K562 (cell line): ENCODE results near the gene SHLD1. TPM values are rescaled to one million over a fixed set of nuclear protein-coding genes. Genes with fewer than 3 reads are reported as not detected.
A peak's percentile ranks its signal among the peaks of the same experiment; 100 is the strongest.

Experiments
- FOXA1 ChIP-seq: fragments of 450-650 bp; IDR thresholded peaks from 2 replicates; pipeline ENCODE4 v1.6.1; 2016; ENCODE audit warnings: mild to moderate bottlenecking, borderline replicate concordance
- GTF2F1 ChIP-seq: IDR thresholded peaks from 2 replicates; pipeline ENCODE4 v1.6.1; 2011; ENCODE audit warnings: low read depth, low read length, improper control_type of control experiment
- HMG20A ChIP-seq: fragments of 450-650 bp; formaldehyde crosslinking; conservative IDR thresholded peaks from 2 replicates; pipeline ENCODE4 v1.4.0; 2020; ENCODE audit warnings: mild to moderate bottlenecking, mixed read lengths
- PHB ChIP-seq: fragments of 250-450 bp; sonication (Bioruptor Pico); IDR thresholded peaks from 2 replicates; pipeline ENCODE4 v1.5.0; 2021
- POLR2B ChIP-seq: fragments of 450-650 bp; IDR thresholded peaks from 2 replicates; pipeline ENCODE4 v1.6.1; 2018; ENCODE audit warnings: low read depth; ENCODE audit not compliant: partially characterized antibody
- RBFOX2 ChIP-seq: fragments of 200-400 bp; formaldehyde crosslinking; IDR thresholded peaks from 2 replicates; pipeline ENCODE4 v1.6.1; 2017; ENCODE audit warnings: low read depth, mild to moderate bottlenecking, low read length, moderate library complexity
- SREBF2 ChIP-seq: sonication (generic); formaldehyde crosslinking; IDR thresholded peaks from 2 replicates; pipeline ENCODE4 v1.4.0; 2020; ENCODE audit warnings: mild to moderate bottlenecking, missing genetic modification reagents
- TAF9B ChIP-seq: fragments of 450-650 bp; IDR thresholded peaks from 2 replicates; pipeline ENCODE4 v1.6.1; 2018; ENCODE audit warnings: mild to moderate bottlenecking; ENCODE audit not compliant: partially characterized antibody
- TRIM28 ChIP-seq: fragments of 450-650 bp; IDR thresholded peaks from 2 replicates; pipeline ENCODE4 v1.6.1; 2017
- ZNF274 ChIP-seq: IDR thresholded peaks from 2 replicates; pipeline ENCODE4 v1.6.1; 2011; ENCODE audit warnings: low read depth, mild to moderate bottlenecking, low read length, moderate library complexity, borderline replicate concordance
- ZNF561 ChIP-seq: fragments of 450-650 bp; formaldehyde crosslinking; conservative IDR thresholded peaks from 2 replicates; pipeline ENCODE4 v1.4.0; 2020; ENCODE audit warnings: mild to moderate bottlenecking, moderate library complexity
- ZNF644 ChIP-seq: fragments of 200-800 bp; sonication (Bioruptor generic); IDR thresholded peaks from 2 replicates; pipeline ENCODE4 v1.6.1; 2016; ENCODE audit warnings: low read depth, missing genetic modification characterization, missing compliant biosample characterization
- polyA plus RNA-seq, 8 experiments: library from polyadenylated mRNA; depleted of rRNA in 4 of 8; stranded (reverse) in 5 of 8; unstranded in 3 of 8; fragments of >200 nt; fragmentation: Nextera tagmentation in 2 of 8; fragmentation: Illumina TruSeq in 1 of 8; extraction: Ambion mirVana in 2 of 8; extraction: Trizol in 1 of 8; gene quantifications; 2 replicates each; pipeline versions ENCODE4 v1.2.1 to v1.2.3, GENCODE V29; 2011 to 2014; ENCODE audit warnings: inconsistent platforms in 1 of 8, missing spikeins in 1 of 8
- total RNA-seq, 7 experiments: library from RNA; depleted of rRNA in 6 of 7; stranded (reverse); fragments of >200 nt in 6 of 7; fragmentation: Illumina TruSeq in 2 of 7; extraction: Trizol in 2 of 7; gene quantifications; 2 replicates each; pipeline versions ENCODE4 v1.2.1 to v1.2.3, GENCODE V29; 2011 to 2021; ENCODE audit warnings: low replicate concordance in 1 of 7
- TF ChIP-seq, protein P1 (sequence below): fragments of 450-650 bp; IDR thresholded peaks from 2 replicates; pipeline ENCODE4 v1.6.1; 2016; ENCODE audit warnings: mild to moderate bottlenecking, moderate library complexity
- TF ChIP-seq, protein P2 (sequence below): fragments of 450-650 bp; formaldehyde crosslinking; IDR thresholded peaks from 2 replicates; pipeline ENCODE4 v1.4.0; 2022; ENCODE audit warnings: mild to moderate bottlenecking, moderate library complexity
- TF ChIP-seq, protein P3 (sequence below): fragments of 200-800 bp; sonication (Bioruptor generic); IDR thresholded peaks from 2 replicates; pipeline ENCODE4 v1.6.1; 2017; ENCODE audit warnings: missing genetic modification characterization, missing compliant biosample characterization

SHLD1 gene
- total and polyA plus RNA-seq, 9 of the 15 experiments (the other 6 are each of a cell fraction or from before 2014, with no cell fraction given), result 3.7 to 21.6 (median 8.2) TPM

DNA sequence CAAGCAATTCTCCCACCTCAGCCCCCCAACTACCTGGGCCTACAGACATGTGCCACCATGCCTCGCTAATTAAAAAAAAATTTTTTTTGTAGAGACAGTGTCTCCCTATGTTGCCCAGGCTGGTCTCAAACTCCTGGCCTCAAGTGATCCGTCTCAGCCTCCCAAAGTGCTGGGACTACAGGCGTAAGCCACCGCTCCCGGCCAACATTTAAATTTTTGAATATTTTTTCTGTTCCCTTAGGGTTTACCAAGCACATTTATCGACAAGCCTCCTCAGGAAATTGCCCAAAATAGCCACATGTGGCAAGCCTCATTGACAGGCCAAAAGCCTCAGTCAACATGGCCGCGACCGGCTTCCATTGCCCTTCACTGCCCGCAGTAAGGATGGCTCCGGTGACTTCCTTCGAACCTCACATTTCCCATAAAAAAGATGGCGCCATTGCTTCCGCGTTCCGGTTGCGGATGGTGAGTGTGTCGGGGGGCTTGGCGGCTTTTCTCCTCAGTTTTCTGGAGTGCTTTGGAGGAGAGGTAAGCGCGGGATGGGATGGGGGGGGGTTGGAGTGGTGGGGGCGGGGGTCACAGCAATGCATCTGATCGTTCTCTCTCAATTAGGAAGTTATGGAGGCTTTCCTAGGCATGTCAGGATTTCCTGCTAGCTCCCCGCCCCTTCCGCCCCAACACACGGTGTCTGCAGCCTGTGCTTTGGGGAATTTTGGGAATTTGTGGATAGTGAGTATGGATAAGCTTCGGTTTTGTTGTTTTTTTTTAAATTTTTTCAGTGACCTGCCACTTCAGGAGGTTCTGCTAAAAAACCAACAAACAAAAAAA is at the start of gene SHLD1 (continued):
- TF ChIP-seq, protein P1, sequence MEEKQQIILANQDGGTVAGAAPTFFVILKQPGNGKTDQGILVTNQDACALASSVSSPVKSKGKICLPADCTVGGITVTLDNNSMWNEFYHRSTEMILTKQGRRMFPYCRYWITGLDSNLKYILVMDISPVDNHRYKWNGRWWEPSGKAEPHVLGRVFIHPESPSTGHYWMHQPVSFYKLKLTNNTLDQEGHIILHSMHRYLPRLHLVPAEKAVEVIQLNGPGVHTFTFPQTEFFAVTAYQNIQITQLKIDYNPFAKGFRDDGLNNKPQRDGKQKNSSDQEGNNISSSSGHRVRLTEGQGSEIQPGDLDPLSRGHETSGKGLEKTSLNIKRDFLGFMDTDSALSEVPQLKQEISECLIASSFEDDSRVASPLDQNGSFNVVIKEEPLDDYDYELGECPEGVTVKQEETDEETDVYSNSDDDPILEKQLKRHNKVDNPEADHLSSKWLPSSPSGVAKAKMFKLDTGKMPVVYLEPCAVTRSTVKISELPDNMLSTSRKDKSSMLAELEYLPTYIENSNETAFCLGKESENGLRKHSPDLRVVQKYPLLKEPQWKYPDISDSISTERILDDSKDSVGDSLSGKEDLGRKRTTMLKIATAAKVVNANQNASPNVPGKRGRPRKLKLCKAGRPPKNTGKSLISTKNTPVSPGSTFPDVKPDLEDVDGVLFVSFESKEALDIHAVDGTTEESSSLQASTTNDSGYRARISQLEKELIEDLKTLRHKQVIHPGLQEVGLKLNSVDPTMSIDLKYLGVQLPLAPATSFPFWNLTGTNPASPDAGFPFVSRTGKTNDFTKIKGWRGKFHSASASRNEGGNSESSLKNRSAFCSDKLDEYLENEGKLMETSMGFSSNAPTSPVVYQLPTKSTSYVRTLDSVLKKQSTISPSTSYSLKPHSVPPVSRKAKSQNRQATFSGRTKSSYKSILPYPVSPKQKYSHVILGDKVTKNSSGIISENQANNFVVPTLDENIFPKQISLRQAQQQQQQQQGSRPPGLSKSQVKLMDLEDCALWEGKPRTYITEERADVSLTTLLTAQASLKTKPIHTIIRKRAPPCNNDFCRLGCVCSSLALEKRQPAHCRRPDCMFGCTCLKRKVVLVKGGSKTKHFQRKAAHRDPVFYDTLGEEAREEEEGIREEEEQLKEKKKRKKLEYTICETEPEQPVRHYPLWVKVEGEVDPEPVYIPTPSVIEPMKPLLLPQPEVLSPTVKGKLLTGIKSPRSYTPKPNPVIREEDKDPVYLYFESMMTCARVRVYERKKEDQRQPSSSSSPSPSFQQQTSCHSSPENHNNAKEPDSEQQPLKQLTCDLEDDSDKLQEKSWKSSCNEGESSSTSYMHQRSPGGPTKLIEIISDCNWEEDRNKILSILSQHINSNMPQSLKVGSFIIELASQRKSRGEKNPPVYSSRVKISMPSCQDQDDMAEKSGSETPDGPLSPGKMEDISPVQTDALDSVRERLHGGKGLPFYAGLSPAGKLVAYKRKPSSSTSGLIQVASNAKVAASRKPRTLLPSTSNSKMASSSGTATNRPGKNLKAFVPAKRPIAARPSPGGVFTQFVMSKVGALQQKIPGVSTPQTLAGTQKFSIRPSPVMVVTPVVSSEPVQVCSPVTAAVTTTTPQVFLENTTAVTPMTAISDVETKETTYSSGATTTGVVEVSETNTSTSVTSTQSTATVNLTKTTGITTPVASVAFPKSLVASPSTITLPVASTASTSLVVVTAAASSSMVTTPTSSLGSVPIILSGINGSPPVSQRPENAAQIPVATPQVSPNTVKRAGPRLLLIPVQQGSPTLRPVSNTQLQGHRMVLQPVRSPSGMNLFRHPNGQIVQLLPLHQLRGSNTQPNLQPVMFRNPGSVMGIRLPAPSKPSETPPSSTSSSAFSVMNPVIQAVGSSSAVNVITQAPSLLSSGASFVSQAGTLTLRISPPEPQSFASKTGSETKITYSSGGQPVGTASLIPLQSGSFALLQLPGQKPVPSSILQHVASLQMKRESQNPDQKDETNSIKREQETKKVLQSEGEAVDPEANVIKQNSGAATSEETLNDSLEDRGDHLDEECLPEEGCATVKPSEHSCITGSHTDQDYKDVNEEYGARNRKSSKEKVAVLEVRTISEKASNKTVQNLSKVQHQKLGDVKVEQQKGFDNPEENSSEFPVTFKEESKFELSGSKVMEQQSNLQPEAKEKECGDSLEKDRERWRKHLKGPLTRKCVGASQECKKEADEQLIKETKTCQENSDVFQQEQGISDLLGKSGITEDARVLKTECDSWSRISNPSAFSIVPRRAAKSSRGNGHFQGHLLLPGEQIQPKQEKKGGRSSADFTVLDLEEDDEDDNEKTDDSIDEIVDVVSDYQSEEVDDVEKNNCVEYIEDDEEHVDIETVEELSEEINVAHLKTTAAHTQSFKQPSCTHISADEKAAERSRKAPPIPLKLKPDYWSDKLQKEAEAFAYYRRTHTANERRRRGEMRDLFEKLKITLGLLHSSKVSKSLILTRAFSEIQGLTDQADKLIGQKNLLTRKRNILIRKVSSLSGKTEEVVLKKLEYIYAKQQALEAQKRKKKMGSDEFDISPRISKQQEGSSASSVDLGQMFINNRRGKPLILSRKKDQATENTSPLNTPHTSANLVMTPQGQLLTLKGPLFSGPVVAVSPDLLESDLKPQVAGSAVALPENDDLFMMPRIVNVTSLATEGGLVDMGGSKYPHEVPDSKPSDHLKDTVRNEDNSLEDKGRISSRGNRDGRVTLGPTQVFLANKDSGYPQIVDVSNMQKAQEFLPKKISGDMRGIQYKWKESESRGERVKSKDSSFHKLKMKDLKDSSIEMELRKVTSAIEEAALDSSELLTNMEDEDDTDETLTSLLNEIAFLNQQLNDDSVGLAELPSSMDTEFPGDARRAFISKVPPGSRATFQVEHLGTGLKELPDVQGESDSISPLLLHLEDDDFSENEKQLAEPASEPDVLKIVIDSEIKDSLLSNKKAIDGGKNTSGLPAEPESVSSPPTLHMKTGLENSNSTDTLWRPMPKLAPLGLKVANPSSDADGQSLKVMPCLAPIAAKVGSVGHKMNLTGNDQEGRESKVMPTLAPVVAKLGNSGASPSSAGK, result peak; percentile 83
- TF ChIP-seq ZNF274, result no peak
- TF ChIP-seq ZNF561, result no peak
- TF ChIP-seq PHB, result no peak
- TF ChIP-seq POLR2B, result no peak
- TF ChIP-seq, protein P2, sequence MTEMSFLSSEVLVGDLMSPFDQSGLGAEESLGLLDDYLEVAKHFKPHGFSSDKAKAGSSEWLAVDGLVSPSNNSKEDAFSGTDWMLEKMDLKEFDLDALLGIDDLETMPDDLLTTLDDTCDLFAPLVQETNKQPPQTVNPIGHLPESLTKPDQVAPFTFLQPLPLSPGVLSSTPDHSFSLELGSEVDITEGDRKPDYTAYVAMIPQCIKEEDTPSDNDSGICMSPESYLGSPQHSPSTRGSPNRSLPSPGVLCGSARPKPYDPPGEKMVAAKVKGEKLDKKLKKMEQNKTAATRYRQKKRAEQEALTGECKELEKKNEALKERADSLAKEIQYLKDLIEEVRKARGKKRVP (CRISPR knock-in tag), result no peak
- no peak for TF ChIP-seq FOXA1
- no peak for TF ChIP-seq TAF9B
- TF ChIP-seq RBFOX2, result peak; percentile 74
- no peak for TF ChIP-seq SREBF2
- no peak for TF ChIP-seq HMG20A (CRISPR knock-in tag)
- TF ChIP-seq GTF2F1, result no peak
- TF ChIP-seq, protein P3, sequence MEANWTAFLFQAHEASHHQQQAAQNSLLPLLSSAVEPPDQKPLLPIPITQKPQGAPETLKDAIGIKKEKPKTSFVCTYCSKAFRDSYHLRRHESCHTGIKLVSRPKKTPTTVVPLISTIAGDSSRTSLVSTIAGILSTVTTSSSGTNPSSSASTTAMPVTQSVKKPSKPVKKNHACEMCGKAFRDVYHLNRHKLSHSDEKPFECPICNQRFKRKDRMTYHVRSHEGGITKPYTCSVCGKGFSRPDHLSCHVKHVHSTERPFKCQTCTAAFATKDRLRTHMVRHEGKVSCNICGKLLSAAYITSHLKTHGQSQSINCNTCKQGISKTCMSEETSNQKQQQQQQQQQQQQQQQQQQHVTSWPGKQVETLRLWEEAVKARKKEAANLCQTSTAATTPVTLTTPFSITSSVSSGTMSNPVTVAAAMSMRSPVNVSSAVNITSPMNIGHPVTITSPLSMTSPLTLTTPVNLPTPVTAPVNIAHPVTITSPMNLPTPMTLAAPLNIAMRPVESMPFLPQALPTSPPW (CRISPR knock-in tag), result peak; percentile 60
- no peak for TF ChIP-seq TRIM28
- TF ChIP-seq ZNF644 (tag), result peak; percentile 90
